ENCODE measurements around the gene L3MBTL3.
A peak's percentile ranks its signal among the peaks of the same experiment; 100 is the strongest.
"Not testable (repeated sequence)": the region's sequence is repeated elsewhere in the genome, so short reads cannot be mapped to it uniquely, and the experiment has no call there.

The L3MBTL3 gene

DNA sequence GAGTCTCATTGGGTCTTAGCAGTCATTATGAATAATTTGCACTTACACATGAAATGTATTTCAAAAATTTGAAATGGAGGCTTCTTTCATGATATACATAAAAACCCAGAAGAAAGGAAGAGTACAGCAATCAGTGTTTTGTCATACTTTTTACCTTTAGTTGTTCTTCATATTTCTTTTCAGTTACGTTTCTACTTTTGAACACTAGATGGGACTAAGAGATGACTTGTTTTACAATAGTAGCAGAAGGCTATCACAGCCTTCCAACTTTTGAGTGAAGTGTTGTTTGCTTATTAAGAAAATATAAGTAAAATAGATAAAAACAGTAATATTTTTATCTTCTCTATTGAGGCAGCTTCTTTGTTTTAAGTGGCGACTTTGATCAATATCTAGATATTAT, 58.1 kb downstream of the L3MBTL3 start:
- DNase-seq = no peak

DNA sequence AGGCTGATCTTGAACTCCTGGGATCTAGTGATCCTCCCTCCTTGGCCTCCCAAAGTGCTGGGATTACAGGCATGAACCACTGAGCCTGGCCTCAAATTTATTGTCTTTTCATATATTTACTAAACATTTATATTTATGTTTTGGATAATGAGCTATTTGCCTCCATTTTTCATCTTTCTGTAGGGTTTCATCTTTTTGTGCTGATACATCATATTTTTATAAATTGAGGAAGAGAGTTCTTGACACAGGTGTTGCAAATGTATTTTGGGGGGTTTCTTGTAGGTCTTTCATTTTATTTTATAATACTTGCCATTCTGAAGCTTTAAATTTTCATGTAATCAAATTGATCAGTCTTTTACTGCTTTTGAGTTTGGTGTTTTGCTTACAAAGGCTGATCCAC, 72.4 kb downstream of the L3MBTL3 start:
- DNase-seq = no peak

DNA sequence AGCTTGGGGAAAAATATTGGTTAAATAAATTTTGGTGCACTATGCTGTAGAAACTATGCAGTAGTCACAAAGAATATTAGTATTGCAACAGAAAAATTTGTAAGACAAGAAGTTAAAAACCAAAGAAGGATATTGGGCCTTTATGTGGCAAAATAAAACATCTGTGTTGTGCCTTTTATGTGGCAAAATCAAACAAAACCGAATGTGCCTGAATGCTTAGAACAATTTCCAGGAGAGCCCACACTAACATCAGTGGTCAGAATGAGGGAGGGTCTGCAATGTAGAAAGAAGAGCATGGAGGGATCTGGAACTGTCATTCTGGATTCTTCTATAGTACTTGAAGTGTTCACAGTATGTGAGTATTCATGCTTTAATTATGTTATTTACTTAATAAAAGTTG, 75.2 kb downstream of the L3MBTL3 start:
- no peak for DNase-seq

DNA sequence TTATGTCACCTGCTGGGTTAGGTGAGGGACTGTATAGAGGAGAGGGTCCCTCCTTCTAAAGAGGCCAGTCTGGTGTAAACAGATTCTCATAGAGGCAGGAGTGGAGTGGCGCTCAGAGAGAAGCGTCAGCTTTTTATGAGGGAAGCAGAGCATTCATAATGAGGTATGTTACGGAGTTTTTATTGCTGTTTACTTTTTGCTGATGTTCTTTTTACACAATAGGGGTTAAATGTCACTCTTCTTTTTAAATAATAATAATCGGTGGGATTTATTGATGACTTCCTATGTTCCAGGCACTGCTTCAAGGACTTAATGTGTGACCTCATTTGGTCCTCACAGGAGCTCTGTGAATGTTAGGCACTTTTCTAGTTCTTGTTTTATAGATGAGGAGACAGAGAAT, 79.9 kb downstream of the L3MBTL3 start:
- DNase-seq = no peak

DNA sequence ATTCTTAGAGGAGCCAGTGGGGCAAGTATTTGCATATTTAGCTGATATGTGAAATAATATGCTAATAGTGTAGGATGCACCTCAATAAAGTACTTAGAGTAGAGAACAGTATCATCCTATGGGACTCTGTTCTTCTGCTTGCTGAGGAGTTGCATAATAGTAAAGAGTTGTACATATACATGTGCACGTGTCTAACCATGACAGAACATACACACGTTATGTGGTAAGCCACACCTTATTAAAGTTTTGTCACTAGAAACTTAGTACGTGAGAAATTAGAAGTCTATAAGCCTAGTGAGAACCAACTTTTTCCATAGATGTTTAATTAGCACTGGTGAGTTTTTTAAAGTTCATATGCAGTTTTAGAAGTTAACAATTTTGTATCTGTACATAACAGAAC, 80.7 kb downstream of the L3MBTL3 start:
- DNase-seq = no peak

DNA sequence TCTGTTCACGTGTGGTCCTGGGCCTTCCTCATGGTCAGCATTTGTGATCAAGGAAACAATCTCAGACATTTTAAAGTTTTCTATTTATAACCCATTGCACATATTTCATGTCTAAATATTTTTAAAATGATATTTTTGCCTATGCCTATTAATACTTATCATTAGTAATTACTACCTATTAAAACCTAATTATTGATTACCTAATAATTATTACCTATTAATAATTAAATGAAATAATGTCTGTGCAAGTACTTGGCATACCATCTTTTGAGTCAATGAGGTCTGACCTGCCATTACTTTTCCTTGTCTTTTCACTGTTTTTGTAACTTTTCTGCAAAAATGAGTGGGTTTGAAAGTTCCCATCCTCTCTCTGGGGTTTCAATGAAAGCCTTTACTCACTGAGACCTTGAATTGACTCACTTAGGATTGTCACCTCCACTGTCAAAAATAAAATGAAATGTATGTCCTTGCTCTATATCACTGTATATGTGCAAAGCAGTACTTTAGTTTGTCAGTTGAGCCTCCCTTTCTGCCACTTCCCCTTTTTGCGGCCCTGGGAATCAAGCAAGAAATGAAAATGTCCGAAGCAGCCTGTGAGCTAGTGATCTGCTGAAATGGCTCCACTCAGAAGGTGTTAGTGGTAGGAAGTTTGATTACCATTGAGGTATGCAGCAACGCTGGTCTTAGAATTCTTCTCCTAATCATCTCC, 87.8 kb downstream of the L3MBTL3 start:
- DNase-seq = no peak

DNA sequence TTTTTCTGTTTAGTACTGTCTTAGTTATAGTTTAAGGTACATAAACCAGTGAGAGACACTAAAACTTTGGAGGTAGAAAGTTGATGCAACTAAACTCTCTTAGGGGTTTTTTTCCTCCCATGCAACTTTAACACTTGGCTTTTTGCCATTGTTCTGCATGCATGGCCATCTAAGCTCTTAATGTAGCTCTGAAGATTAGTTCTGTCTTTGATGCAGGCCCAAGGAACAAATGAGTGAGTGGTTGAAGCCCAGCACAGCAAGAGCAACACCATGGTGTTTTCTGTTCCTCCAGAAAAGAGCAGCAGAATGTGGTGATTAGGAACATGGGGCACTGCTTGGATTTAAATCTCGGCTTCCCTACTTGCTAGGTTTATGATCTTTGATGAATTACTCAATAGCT, 89.3 kb downstream of the L3MBTL3 start:
- no peak for DNase-seq

DNA sequence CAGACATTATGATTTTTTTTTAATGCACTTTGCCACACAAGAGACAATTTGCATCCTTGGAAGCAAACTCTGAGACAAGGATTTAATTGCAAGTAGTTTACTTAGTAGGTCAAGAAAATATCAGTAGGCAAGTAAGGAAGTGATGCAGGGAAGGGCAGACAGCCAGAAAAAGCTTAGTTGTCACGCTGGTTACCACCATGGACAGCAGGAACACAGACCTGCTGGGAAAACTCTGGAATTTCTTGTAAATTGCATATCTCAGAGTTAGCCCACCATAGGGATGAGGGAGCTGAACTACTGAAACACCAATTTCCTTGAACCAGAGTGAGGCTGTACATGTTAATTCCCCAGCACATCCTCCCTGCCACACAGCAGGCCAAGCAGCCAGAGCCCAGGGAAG, 92.7 kb downstream of the L3MBTL3 start:
- no peak for DNase-seq

DNA sequence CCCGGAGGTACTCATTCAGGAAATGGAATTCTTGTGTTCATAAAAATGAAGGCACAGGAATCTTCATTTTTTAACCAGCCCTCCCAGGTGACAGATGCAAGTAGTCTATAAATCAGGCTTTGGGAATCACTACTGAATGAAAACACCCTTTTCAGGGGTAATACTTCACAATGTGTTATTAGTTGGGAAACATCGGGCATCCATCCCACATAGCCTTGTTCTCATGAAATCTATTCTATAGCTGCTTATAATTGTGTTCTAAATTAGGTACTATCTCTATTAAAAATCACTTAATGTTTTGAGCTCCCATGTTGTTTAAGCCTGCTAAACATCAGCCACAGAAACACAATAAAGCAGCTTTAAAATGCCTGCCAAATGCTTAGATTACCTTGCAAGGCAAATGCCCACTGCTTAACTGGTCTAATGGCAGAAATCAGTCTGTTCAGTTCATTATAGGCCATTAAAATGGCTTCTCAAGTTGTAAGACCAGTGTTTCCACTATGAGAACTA, 94.9 kb downstream of the L3MBTL3 start:
- no peak for DNase-seq

DNA sequence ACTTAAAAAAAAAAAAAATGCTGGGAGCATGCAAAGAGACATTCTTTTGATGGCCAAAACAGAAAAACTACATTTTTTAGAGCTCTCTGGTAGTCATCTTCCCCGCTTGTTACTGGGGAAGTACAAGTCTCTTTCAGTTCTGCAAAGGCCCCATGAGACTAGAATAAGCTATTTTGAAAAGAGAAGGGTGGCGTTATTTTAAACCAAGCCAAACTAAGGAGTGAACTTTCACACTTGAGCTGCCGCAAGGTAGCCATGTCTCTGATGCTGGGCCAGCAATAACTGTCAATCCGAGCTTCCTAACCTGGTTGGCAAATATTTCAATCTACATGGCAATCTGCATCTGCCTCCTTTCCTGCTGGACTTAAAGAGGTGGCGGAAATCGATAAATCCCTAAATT, 96.7 kb downstream of the L3MBTL3 start:
- DNase-seq = no peak

DNA sequence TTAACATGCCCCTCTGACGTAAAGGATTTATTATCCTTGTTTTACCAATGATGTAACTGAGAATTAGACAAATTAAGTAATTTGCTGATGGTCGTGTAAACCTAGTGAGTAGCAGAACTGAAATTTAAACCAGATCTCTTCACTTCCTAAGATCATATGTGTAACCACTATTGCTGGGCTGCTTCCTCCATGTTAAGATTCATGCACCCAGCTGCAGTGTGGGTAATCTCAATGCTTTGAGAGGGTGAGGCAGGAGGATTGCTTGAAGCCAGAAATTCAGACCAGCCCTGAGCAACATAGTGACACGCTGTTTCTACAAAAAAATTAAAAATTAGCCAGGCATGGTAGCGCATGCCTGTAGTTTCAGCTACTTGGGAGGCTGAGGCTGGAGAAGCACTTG, 97.9 kb downstream of the L3MBTL3 start:
- no peak for DNase-seq

DNA sequence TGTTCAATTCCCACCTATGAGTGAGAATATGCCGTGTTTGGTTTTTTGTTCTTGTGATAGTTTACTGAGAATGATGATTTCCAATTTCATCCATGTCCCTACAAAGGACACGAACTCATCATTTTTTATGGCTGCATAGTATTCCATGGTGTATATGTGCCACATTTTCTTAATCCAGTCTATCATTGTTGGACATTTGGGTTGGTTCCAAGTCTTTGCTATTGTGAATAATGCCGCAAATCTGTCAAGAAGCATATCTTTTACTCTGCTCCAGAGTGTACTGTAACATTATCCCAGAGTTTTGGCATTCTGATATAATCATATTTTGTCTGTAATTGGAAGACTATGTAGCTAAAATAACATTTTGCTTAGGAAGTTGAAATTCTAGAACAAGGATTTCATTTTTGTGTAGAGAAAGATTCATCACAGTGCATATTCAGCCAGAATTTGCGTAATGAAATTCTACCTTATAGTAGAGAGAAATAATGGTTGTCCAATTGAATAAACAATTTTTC, 98.9 kb downstream of the L3MBTL3 start:
- DNase-seq = not testable (repeated sequence)

DNA sequence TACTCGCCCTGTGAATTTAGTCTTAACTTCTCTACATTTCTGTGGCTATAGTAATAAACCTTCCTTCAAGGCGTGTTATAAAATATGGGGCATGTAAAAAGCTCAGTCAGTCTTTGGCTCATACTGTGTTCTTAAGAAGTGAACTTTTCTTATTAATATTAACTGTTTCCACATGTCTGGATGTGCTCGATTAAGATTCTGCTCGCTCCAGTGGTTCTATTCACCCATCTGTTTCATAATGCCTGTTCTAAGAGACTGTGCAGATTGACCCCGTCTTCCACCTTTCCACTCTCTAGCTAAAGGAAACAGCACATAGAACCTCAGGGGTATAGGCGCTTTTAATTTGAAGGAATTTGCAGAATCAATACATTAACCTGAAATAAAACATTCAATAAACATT, 99.9 kb downstream of the L3MBTL3 start:
- no peak for DNase-seq

DNA sequence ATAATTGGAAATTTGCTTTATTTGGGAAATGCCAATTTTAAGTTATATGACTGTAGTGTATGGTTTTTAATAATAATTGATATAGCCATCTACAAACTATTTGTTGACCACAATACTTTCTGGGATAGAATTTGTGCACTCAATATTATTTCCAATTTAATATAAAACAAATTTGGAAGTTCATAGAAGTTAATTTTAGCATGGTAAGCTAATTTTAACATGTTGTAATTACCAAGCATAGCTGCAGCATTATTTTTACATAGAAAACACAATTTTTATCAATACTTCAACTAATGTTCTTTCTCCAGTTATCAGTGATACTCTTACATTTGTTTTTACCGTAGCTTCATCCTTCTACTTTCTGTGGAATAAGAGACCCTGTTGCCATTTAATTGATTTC, 100.8 kb downstream of the L3MBTL3 start:
- no peak for DNase-seq

DNA sequence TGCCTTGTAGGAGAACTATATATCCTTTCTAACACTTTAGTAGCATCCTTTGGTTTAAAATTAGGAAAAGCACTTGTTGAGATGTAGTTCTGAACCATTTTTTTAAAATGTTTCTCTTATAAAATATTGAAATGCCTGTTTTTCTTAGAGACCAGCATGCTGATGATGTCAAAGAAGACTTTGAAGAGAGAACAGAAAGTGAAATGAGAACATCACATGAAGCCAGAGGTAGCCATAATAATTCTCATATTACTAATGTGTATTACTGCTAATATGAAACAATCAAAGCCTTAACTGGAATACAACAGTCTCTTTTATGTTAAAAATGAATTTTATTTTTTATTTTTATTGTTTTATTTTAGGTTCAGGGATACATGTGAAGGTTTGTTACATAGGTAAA, 102.3 kb downstream of the L3MBTL3 start:
- no peak for DNase-seq

DNA sequence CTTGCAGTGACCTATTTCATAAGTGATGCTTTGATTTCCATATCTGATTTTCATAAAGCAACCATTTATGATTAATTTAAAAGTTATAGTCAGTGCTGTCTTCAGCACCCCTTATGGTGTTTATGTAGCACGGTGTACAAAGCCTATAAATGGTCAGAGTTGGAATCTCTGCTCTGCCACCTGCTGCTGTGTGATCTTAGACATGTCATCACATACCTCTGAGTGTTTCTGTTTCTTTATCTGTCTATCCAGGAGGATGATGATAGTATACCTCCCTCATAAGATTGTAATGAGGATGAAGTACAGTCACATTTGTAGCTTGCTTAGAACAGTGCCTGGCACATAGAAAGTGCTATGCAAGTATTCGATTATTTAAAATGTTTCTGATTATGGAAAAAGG, 103.9 kb downstream of the L3MBTL3 start:
- DNase-seq = no peak

DNA sequence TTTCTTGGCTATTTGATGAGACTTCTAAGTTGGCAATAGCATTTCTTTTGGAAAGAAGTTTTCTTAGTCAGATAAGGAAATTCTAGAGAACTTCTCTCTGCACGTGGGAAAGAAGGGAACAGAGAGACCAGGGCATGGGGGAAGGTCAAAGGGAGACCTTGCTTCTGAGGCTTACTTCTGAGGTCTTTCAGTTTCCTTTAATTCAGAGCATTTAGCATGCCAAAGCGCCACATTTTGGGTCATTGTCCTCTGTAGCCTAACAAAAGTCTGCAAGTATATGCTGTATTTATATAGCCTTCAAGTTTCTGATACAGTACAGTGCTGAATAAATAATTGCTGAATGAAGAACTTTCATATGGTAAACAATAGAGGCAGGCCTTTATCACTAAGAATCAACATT, 108.8 kb downstream of the L3MBTL3 start:
- no peak for DNase-seq

DNA sequence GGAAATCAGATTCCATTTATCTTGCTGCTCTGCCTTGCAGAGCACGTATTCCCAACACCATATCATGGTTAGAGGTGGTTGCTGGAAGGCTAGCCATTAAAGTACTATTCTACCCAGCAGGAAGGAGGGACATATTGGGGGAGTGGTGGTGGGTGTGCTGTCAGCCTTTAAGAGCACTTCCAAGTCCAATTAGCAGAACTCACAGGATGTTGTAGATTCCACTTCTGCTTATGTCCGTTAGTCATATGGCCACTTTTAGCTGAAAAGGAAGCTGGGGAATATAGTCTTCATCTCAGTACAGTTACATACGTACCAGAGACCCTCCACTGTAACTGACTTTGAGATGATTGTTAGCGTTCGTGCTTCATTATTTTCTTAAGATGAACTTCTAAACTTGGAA, 109.9 kb downstream of the L3MBTL3 start:
- no peak for DNase-seq

DNA sequence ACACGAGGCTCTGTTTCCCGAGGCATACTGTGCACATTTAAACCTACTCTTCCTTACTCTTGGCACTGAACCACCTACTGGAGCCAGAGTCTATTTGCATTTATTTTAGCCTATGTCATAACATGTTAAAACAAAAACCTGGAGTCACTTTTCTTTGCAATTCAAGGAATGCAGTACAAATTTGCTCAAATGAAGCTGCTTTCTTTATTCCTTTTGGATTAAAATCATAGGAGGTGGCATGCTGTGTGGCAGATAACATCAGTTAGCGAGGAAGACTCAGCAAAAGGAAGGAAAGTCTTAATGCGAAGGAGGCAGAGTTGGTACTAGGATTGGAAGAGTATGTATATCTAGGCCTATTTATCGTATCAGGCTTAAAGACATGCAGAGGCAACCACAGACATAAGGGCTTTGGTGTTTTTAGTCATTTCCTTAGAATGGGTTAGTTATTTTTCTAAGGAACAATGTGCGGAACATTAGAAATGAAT, 111.4 kb downstream of the L3MBTL3 start:
- DNase-seq = no peak

DNA sequence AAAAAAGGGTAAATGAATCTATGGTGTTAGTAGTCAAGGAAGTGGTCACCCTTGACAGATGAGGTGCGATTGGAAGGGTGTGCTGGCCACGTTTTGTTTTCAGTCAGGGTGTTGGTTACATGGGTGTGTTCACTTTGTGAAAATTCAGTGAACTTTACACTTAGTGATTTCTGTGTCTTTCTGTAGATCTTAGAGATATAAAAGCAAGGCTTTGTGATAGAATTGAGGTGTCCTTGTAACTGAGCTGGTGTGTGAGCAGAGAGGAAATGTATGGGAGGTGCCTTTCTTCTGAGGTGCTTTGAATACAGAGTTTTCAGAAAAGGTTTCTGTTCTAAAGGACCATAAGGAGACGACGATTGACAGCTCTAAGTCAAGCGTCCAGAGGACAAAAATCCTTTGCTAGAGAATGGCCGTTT, 113.9 kb downstream of the L3MBTL3 start:
- DNase-seq = peak; percentile 74

DNA sequence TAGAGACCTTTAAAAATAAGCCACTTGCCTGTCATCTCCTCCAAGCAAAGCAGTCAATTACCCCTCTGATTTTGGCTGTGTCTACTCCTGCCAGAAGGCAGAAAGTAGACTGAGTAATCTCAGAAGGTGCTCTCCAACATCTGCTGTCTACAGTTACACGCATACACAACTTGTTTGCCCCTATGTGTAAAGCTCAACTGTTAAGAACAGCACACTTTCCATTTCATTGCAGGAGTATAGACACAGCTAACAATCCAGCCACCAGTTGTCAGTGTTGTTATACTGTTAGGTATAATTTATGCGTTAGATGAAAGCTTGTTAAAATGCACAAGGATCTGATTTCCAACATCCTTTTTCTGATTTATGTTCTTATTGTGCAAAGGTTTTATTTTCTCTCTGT, 116.2 kb downstream of the L3MBTL3 start:
- no peak for DNase-seq

DNA sequence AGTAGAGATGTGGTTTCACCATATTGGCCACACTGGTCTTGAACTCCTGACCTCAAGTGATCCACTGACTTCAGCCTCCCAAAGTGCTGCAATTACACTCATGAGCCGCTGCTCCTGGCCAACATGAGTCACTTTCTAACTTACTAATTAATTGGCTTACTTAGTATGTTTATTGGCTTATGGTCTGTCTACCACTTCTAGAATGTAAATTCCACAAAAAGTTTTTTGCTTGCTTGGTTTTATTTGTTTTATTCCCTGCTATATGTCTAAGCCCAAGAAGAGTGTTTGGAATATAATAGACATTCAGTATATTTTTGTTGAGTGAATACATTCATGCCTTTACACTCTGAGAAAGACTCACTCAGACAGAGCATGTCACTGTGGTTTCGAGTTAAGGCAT, 118.4 kb downstream of the L3MBTL3 start:
- no peak for DNase-seq

DNA sequence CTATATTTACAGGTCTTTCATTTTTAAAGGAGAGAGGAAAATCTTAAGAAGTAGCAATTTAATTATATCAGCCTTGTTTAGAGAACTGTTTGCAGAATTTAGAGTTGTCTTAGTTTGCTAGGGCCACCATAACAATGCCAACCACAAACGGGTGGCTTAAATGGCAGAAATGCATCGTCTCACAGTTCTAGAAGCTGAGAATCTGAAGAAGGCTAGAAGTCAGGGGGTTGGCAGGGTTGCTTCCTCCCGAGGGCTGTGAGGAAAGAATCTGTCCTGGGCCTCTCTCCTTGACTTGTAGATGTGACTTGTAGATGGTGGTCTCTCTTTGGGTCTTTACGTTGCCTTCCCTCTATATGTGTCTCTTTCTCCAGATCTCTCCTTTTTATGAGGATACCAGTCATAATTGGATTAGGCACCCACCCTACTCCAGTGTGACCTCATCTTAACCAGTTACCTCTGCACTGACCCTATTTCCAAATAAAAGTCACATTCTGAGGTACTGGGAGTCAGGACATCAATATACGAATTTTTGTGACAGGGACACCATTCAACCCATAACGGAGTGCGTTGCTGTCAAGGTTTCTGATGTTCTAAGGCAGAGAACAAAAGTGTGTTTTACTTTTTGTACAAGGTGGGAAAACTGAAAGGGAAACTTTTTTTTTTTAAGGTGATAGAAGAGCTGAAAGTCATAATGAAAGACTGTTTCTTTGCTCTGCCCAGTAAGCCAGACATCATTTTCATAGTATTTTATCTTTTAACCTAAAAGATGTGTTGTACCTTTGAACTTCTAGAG, 119.9 kb downstream of the L3MBTL3 start:
- DNase-seq = no peak

DNA sequence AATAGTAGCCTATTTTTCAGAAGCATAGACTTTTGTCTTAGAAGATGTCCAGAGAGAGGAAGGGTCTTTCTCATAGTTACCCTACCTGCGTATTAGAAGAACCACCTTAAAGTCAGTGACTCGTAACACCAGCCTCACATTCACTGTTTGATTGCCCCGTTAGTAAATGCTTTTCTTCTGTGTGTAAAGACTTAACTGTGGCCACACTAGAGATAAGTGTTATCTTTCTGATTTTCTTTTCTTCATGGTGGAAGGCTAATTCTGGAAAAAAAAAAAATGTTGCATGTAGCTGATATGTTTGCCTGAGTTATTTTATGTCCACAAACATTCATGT, 120.5 kb downstream of the L3MBTL3 start:
- no peak for DNase-seq
